Kidney glomerular epithelial cell (primary cell): ENCODE results near the gene EGR2.

ENCODE experiments used
- DNase-seq: peaks from one replicate; lab custom pipeline; 2025; lab: John Stamatoyannopoulos, UW

The EGR2 gene

GRCh38 chr10:62817766-62818425, 1.7 kb upstream of the EGR2 start:
- DNase-seq = peak; percentile 46

- peak; percentile 52 for DNase-seq
Observed at GRCh38 chr10:62817121-62817765, 1.1 kb upstream of the EGR2 start.

GRCh38 chr10:62816076-62816330, 163 bp downstream of the EGR2 start:
- DNase-seq = no peak

GRCh38 chr10:62815381-62816075, 638 bp downstream of the EGR2 start:
- DNase-seq = no peak

GRCh38 chr10:62814756-62815380, 1.3 kb downstream of the EGR2 start:
- DNase-seq = no peak

- DNase-seq = no peak
Observed at GRCh38 chr10:62813981-62814380, 2.2 kb downstream of the EGR2 start.

- DNase-seq = no peak
Observed at GRCh38 chr10:62813453-62813852, 2.7 kb downstream of the EGR2 start.

GRCh38 chr10:62812672-62813439, 3.3 kb downstream of the EGR2 start:
- no peak for DNase-seq

GRCh38 chr10:62811159-62811875, 4.8 kb downstream of the EGR2 start:
- DNase-seq = no peak

- DNase-seq = no peak
Observed at GRCh38 chr10:62810156-62810902, 5.8 kb downstream of the EGR2 start.

- DNase-seq = no peak
Observed at GRCh38 chr10:62806251-62806650, 9.9 kb downstream of the EGR2 start.

- DNase-seq = peak; percentile 18
Observed at GRCh38 chr10:62805231-62806099, 10.7 kb downstream of the EGR2 start.

GRCh38 chr10:62804356-62805230, 11.6 kb downstream of the EGR2 start, which contains the start of gene ADO:
Gene ADO (plus strand): TSS chr10:62804720. CDS start chr10:62805060, 340 bp downstream.
- peak; percentile 93 for DNase-seq

GRCh38 chr10:62803724-62804355, 12.3 kb downstream of the EGR2 start:
- no peak for DNase-seq

- no peak for DNase-seq
Observed at GRCh38 chr10:62801871-62802270, 14.3 kb downstream of the EGR2 start.

GRCh38 chr10:62796896-62797295, 19.3 kb downstream of the EGR2 start:
- no peak for DNase-seq

GRCh38 chr10:62795762-62796161, 20.4 kb downstream of the EGR2 start:
- DNase-seq = no peak

GRCh38 chr10:62795100-62795499, 21.1 kb downstream of the EGR2 start:
- no peak for DNase-seq
